Fibroblast of skin of right quadriceps (primary cell): ENCODE measurements around the gene SPTLC3.
"Not testable (repeated sequence)": the region's sequence is repeated elsewhere in the genome, so short reads cannot be mapped to it uniquely, and the experiment has no call there.

Source experiments
- DNase-seq: peaks from one replicate; pipeline ENCODE4 v3.0.0-alpha.2; 2013

The SPTLC3 gene

GRCh38 chr20:13008761-13009681, at the start of gene SPTLC3:
Gene SPTLC3, plus strand, starts transcription at chr20:13008972. Its CDS starts 296 bp downstream, at chr20:13009268.
- DNase-seq = peak; percentile 47

GRCh38 chr20:12961725-12962124, 47.0 kb upstream of the SPTLC3 start:
- DNase-seq = no peak

GRCh38 chr20:12962895-12963294, 45.9 kb upstream of the SPTLC3 start:
- no peak for DNase-seq

- no peak for DNase-seq
Observed at GRCh38 chr20:12963416-12963815, 45.4 kb upstream of the SPTLC3 start.

GRCh38 chr20:12965212-12965869, 43.4 kb upstream of the SPTLC3 start:
- peak; percentile 4 for DNase-seq

GRCh38 chr20:12965870-12966251, 42.9 kb upstream of the SPTLC3 start:
- DNase-seq = no peak

- DNase-seq = peak; percentile 47
Observed at GRCh38 chr20:12966468-12967085, 42.2 kb upstream of the SPTLC3 start.

- DNase-seq = no peak
Observed at GRCh38 chr20:12967932-12968331, 40.8 kb upstream of the SPTLC3 start.

GRCh38 chr20:12968472-12968871, 40.3 kb upstream of the SPTLC3 start:
- DNase-seq = no peak

GRCh38 chr20:12969071-12969669, 39.6 kb upstream of the SPTLC3 start:
- no peak for DNase-seq

- DNase-seq = peak; percentile 48
Observed at GRCh38 chr20:12970372-12970821, 38.4 kb upstream of the SPTLC3 start.

- DNase-seq = no peak
Observed at GRCh38 chr20:12975833-12976608, 32.8 kb upstream of the SPTLC3 start.

GRCh38 chr20:12976720-12977309, 32.0 kb upstream of the SPTLC3 start:
- no peak for DNase-seq

GRCh38 chr20:12977328-12978125, 31.2 kb upstream of the SPTLC3 start:
- DNase-seq = no peak

- DNase-seq = no peak
Observed at GRCh38 chr20:12978126-12978394, 30.7 kb upstream of the SPTLC3 start.

- no peak for DNase-seq
Observed at GRCh38 chr20:12978613-12979495, 29.9 kb upstream of the SPTLC3 start.

- not testable (repeated sequence) for DNase-seq
Observed at GRCh38 chr20:12979713-12980112, 29.1 kb upstream of the SPTLC3 start.

- DNase-seq = no peak
Observed at GRCh38 chr20:12982098-12982497, 26.7 kb upstream of the SPTLC3 start.

- DNase-seq = no peak
Observed at GRCh38 chr20:12984069-12984765, 24.6 kb upstream of the SPTLC3 start.

GRCh38 chr20:12984863-12985262, 23.9 kb upstream of the SPTLC3 start:
- no peak for DNase-seq
